ENCODE data around the gene EDEM3.

Gene EDEM3

DNA sequence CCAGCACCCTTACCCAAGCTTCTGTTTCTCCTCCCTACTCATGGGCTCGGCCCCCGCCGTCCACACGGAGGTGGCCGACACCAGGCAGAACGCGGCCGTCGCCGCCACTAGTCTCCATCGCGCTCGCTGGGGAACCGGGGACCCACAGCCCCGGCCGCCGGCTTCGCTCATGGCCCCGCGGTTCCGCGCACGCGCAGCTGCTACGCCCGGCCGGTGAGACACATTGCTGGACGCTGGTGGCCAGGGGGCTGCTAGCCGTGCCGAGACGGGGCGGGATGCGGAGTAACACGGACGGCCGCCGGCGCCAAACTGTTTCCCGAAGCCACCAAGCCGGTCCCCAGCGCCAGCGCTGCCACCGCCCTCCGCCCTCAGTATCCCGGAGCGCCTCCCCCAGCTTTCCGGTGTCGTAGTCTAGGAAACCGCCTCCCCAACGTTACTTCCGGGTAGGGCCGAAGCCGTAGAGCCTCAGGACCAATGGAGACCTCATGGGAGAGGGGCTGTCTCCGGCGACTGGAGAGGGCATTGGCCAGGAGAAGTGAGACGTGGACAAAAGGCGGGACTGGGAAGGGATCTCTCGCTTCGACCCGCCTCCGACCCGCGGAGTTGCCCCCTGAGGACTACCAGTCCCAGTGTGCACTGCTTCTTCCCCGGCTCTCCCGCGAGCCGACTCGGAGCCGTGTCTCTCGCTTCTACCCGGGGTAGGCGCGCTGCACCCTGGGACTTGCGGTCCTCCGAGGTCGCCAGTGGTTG is at the start of gene EDEM3:
EDEM3 (minus strand) TSS at position 383 of the 750 bp plus-strand sequence; CDS start at position 171, 212 bp downstream.
- peak within 1 kb of the TSS; percentile 75; the same call in 1 of the 2 replicates for H3K27ac ChIP-seq
- peak; percentile 85 for TF ChIP-seq FOXP2 (optimal IDR thresholded peaks at IDR 0.05; ENCODE audit: control extremely low read depth, extremely low read length, insufficient read depth)
- no peak for TF ChIP-seq EZH2 (IDR thresholded peaks at IDR 0.05)
- TF ChIP-seq POLR2AphosphoS5 (IDR thresholded peaks at IDR 0.05; ENCODE audit: borderline replicate concordance, low read depth, low read length): peak; percentile 80
- H3K9me3 ChIP-seq (ENCODE audit: low read depth, low read length): no peaks in the 10 kb centered on the region
- peak; percentile 94 for DNase-seq (ENCODE audit: low read depth, low spot score)
- H3K9ac ChIP-seq (ENCODE audit: insufficient read length): peak within 1 kb of the TSS; percentile 80
- H3K4me3 ChIP-seq: peak within 1 kb of the TSS; percentile 90
- H3K36me3 ChIP-seq (ENCODE audit: insufficient read depth, low read length): no peaks in the 10 kb centered on the region

- TF ChIP-seq EZH2 (IDR thresholded peaks at IDR 0.05) (no peak), FOXP2 (optimal IDR thresholded peaks at IDR 0.05; ENCODE audit: control extremely low read depth, extremely low read length, insufficient read depth) (no peak), POLR2AphosphoS5 (IDR thresholded peaks at IDR 0.05; ENCODE audit: borderline replicate concordance, low read depth, low read length) (no peak)
- DNase-seq (ENCODE audit: low read depth, low spot score): no peak
- Histone ChIP-seq H3K4me3 (no peak overlapping the region), H3K36me3 (ENCODE audit: insufficient read depth, low read length) (peaks cover 53% of the 10 kb centered on the region), H3K9ac (ENCODE audit: insufficient read length) (no peak overlapping the region), H3K9me3 (ENCODE audit: low read depth, low read length) (no peaks in the 10 kb centered on the region), H3K27ac (no peak overlapping the region)
These were observed 49.6 kb upstream of the EDEM3 start for GRCh38 chr1:184804220-184804619.

- Histone ChIP-seq H3K9ac (ENCODE audit: insufficient read length) (no peak overlapping the region), H3K36me3 (ENCODE audit: insufficient read depth, low read length) (peaks cover 51% of the 10 kb centered on the region), H3K27ac (no peak overlapping the region), H3K4me3 (no peak overlapping the region), H3K9me3 (ENCODE audit: low read depth, low read length) (no peaks in the 10 kb centered on the region)
- TF ChIP-seq POLR2AphosphoS5 (IDR thresholded peaks at IDR 0.05; ENCODE audit: borderline replicate concordance, low read depth, low read length) (no peak), FOXP2 (optimal IDR thresholded peaks at IDR 0.05; ENCODE audit: control extremely low read depth, extremely low read length, insufficient read depth) (no peak), EZH2 (IDR thresholded peaks at IDR 0.05) (no peak)
- DNase-seq (ENCODE audit: low read depth, low spot score): no peak
These were observed 48.5 kb upstream of the EDEM3 start for GRCh38 chr1:184803180-184803492.

- Histone ChIP-seq H3K27ac (no peak overlapping the region), H3K36me3 (ENCODE audit: insufficient read depth, low read length) (peaks cover 46% of the 10 kb centered on the region), H3K9me3 (ENCODE audit: low read depth, low read length) (no peaks in the 10 kb centered on the region), H3K4me3 (no peak overlapping the region), H3K9ac (ENCODE audit: insufficient read length) (no peak overlapping the region)
- no peak for DNase-seq (ENCODE audit: low read depth, low spot score)
- TF ChIP-seq POLR2AphosphoS5 (IDR thresholded peaks at IDR 0.05; ENCODE audit: borderline replicate concordance, low read depth, low read length) (no peak), EZH2 (IDR thresholded peaks at IDR 0.05) (no peak), FOXP2 (optimal IDR thresholded peaks at IDR 0.05; ENCODE audit: control extremely low read depth, extremely low read length, insufficient read depth) (no peak)
These were observed 47.9 kb upstream of the EDEM3 start for GRCh38 chr1:184802354-184803179.

DNA sequence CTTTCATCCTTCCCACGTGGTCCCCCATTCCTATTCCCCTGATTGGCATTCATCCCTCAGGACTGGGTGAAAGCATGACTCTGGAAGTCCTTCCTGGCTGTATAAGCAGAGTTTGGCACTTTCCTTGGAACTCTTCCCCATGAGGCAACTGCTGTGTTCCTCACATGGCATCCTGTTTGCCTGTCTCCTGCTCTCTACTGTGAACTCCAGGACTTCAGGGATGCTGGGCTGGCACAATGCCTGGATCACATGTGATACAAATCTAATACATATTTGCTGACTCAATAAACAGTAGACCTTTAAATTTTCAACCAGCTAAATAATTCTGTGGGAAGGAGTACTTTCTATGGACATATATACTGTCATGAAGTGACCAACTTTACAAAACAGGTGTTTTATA is 46.8 kb upstream of the EDEM3 start:
- H3K36me3 ChIP-seq (ENCODE audit: insufficient read depth, low read length): peaks cover 47% of the 10 kb centered on the region
- DNase-seq (ENCODE audit: low read depth, low spot score): no peak
- no peak overlapping the region for H3K9ac ChIP-seq (ENCODE audit: insufficient read length)
- no peak overlapping the region for H3K4me3 ChIP-seq
- no peak for TF ChIP-seq POLR2AphosphoS5 (IDR thresholded peaks at IDR 0.05; ENCODE audit: borderline replicate concordance, low read depth, low read length)
- TF ChIP-seq EZH2 (IDR thresholded peaks at IDR 0.05): no peak
- no peak for TF ChIP-seq FOXP2 (optimal IDR thresholded peaks at IDR 0.05; ENCODE audit: control extremely low read depth, extremely low read length, insufficient read depth)
- peak overlapping the region; percentile 21; the same call in 1 of the 2 replicates for H3K27ac ChIP-seq
- H3K9me3 ChIP-seq (ENCODE audit: low read depth, low read length): no peaks in the 10 kb centered on the region

DNA sequence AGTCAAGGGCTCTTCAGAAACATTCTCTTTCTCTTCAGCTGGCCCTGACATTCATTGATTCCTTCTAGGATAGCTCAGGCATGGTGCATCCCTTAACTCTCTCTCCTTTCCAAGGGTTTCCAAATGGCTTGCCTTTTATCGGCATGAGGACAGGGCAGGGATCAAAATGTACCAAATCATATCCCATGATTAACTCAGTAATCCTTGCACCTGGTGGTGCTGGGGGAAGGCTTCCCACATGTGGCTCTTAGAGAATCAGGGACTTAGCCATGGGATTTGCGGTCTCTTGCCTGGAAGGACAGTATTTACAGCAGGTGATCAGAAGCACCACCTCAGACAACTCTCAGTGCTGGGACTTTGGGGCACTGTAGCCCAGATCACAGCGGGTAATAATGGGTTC is 46.2 kb upstream of the EDEM3 start:
- Histone ChIP-seq H3K4me3 (no peak overlapping the region), H3K9ac (ENCODE audit: insufficient read length) (no peak overlapping the region), H3K27ac (no peak overlapping the region), H3K9me3 (ENCODE audit: low read depth, low read length) (no peaks in the 10 kb centered on the region), H3K36me3 (ENCODE audit: insufficient read depth, low read length) (peaks cover 48% of the 10 kb centered on the region)
- no peak for DNase-seq (ENCODE audit: low read depth, low spot score)
- TF ChIP-seq FOXP2 (optimal IDR thresholded peaks at IDR 0.05; ENCODE audit: control extremely low read depth, extremely low read length, insufficient read depth) (no peak), POLR2AphosphoS5 (IDR thresholded peaks at IDR 0.05; ENCODE audit: borderline replicate concordance, low read depth, low read length) (no peak), EZH2 (IDR thresholded peaks at IDR 0.05) (no peak)

DNA sequence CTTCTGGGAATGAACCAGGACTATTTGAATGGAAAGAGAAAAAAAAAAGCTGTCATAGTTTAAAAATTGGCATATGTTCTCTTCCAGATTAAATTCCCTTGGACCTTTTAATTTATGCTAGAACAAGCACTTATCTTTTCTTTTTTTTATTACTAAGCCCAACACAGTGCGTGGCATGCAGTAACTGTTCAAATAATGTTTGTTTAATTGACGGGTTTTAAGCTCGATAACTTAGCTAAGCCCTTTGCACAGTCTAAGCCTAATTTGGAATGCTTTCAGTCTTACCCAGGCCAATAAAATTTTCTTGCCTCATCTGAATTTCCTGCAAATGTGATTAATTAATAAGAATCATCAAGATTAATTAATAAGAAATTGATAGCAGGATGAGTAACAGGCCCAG is 39.3 kb upstream of the EDEM3 start:
- DNase-seq (ENCODE audit: low read depth, low spot score): no peak
- no peaks in the 10 kb centered on the region for H3K9me3 ChIP-seq (ENCODE audit: low read depth, low read length)
- TF ChIP-seq FOXP2 (optimal IDR thresholded peaks at IDR 0.05; ENCODE audit: control extremely low read depth, extremely low read length, insufficient read depth) (no peak), POLR2AphosphoS5 (IDR thresholded peaks at IDR 0.05; ENCODE audit: borderline replicate concordance, low read depth, low read length) (no peak), EZH2 (IDR thresholded peaks at IDR 0.05) (no peak)
- H3K27ac ChIP-seq: no peak overlapping the region
- no peak overlapping the region for H3K4me3 ChIP-seq
- peaks cover 11% of the 10 kb centered on the region; the same call in 1 of the 2 replicates for H3K36me3 ChIP-seq (ENCODE audit: insufficient read depth, low read length)
- H3K9ac ChIP-seq (ENCODE audit: insufficient read length): no peak overlapping the region

DNA sequence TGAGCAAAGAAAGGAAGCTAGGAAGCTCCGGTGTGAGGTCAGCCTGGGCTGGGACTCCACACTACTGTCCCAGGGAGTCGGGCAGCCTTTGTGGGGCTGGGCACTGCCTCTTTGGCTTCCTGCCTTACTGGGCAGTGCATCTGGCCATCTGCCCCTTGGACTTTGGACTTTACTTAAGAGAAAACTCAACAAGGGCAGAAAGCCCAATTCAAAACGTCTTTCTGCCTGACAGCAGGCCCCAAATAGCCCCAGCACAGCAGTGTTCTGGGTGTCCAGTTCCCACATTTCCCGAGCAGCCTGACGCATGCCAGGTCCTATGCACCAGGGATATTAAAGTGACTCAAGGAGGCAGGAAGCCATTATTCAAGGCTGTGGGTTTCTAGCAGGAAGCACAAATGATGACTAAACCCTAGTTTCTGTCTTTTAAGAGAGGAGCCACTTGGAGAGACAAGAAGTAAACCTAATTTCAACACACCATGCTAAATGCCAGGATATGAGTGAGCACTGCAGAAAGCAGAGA is 37.9 kb upstream of the EDEM3 start:
- Histone ChIP-seq H3K4me3 (no peak overlapping the region), H3K27ac (peak overlapping the region; percentile 52; the same call in 1 of the 2 replicates), H3K9me3 (ENCODE audit: low read depth, low read length) (no peaks in the 10 kb centered on the region), H3K36me3 (ENCODE audit: insufficient read depth, low read length) (peaks cover 10% of the 10 kb centered on the region; the same call in 1 of the 2 replicates), H3K9ac (ENCODE audit: insufficient read length) (no peak overlapping the region)
- TF ChIP-seq POLR2AphosphoS5 (IDR thresholded peaks at IDR 0.05; ENCODE audit: borderline replicate concordance, low read depth, low read length) (no peak), FOXP2 (optimal IDR thresholded peaks at IDR 0.05; ENCODE audit: control extremely low read depth, extremely low read length, insufficient read depth) (no peak), EZH2 (IDR thresholded peaks at IDR 0.05) (no peak)
- DNase-seq (ENCODE audit: low read depth, low spot score): peak; percentile 58

Data from SK-N-MC (cell line).